ENCODE data around the gene ENSA.
"Not testable (repeated sequence)": the region's sequence is repeated elsewhere in the genome, so short reads cannot be mapped to it uniquely, and the experiment has no call there.

The ENSA gene

GRCh38 chr1:150650193-150650592, 20.8 kb upstream of the ENSA start:
- no peak for TF ChIP-seq CTCF (IDR thresholded peaks at IDR 0.05; ENCODE audit: low read depth, low read length)
- no peak overlapping the region for H3K4me3 ChIP-seq (ENCODE audit: low read depth, low read length)

- no peak for TF ChIP-seq CTCF (IDR thresholded peaks at IDR 0.05; ENCODE audit: low read depth, low read length)
- H3K4me3 ChIP-seq (ENCODE audit: low read depth, low read length), result no peak overlapping the region
Measured at GRCh38 chr1:150649441-150650075, 20.1 kb upstream of the ENSA start.

- H3K4me3 ChIP-seq (ENCODE audit: low read depth, low read length), result no peak overlapping the region
- no peak for TF ChIP-seq CTCF (IDR thresholded peaks at IDR 0.05; ENCODE audit: low read depth, low read length)
Measured at GRCh38 chr1:150642296-150642695, 12.9 kb upstream of the ENSA start.

GRCh38 chr1:150641126-150641815, 11.9 kb upstream of the ENSA start:
- H3K4me3 ChIP-seq (ENCODE audit: low read depth, low read length), result not testable (repeated sequence)

- not testable (repeated sequence) for H3K4me3 ChIP-seq (ENCODE audit: low read depth, low read length)
Measured at GRCh38 chr1:150638430-150638829, 9.0 kb upstream of the ENSA start.

GRCh38 chr1:150634839-150635622, 5.6 kb upstream of the ENSA start:
- H3K4me3 ChIP-seq (ENCODE audit: low read depth, low read length), result not testable (repeated sequence)

GRCh38 chr1:150628766-150629114, 672 bp downstream of the ENSA start:
- TF ChIP-seq CTCF (IDR thresholded peaks at IDR 0.05; ENCODE audit: low read depth, low read length), result no peak
- peak overlapping the region; percentile 87 for H3K4me3 ChIP-seq (ENCODE audit: low read depth, low read length)

GRCh38 chr1:150627826-150628410, 1.5 kb downstream of the ENSA start:
- H3K4me3 ChIP-seq (ENCODE audit: low read depth, low read length), result peak overlapping the region; percentile 87
- no peak for TF ChIP-seq CTCF (IDR thresholded peaks at IDR 0.05; ENCODE audit: low read depth, low read length)

Data from WI38 (cell line).